HG03039 (cell line): ENCODE measurements around the gene RELCH.

Experiments used
- ATAC-seq: cut with Tn5 transposase; IDR thresholded peaks from one replicate; pipeline ENCODE4 v1.9.1; 2021; ENCODE audit warnings: mild to moderate bottlenecking, moderate library complexity; ENCODE audit not compliant: unreplicated experiment

The RELCH gene

GRCh38 chr18:62336618-62337017 is 149.6 kb downstream of the RELCH start:
- no peak for ATAC-seq

DNA sequence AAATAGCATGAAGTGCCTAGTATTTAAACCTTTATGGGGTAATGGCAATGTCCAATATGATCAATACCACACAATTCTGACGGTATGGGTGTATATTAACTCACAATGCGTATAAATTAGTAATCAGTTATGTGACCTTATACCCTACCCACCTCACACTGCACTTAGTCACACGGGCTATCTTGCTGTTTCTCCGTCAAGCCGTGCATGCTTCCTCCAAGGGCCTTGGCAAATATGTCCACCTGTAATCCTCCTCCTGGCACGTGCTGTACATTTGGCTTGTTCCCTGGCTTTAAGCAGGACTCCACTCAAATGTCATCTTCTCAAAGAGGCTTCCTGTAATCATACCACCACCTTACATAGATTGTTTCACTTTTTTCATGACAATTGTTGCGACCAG is 150.3 kb downstream of the RELCH start:
- ATAC-seq: no peak

DNA sequence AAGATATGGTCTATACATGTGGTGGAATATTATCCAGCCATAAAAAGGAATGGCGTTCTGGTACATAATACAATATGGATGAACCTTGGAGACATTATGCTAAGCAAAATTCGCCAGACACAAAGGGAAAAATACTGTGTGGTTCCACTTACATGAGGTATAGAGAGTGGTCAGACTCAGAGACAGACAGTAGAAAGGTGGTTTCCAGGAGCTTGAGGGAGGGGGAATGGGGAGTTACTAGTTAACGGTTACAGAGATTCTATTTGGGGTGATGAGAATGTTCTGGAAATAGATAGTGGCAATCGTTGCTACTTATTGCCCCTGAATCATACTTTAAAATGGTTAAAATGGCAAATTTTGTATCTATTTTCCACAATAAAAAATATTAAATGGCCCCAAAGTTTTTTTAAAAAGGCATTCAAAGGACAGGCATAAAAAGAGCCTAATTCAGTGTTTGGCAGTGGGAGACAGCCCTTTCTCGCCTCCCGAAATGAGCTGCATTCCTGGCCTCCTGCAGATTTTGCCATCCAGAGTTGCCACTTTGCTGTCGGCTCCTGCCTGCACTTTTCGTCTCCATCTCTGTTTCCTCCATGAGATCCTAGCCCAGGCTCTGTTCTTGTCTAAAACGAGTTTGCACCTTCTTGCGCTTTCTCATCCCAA is 151.5 kb downstream of the RELCH start:
- ATAC-seq: no peak

- no peak for ATAC-seq
Measured at GRCh38 chr18:62339106-62339988, 152.3 kb downstream of the RELCH start.

- no peak for ATAC-seq
Measured at GRCh38 chr18:62340996-62341395, 153.9 kb downstream of the RELCH start.

DNA sequence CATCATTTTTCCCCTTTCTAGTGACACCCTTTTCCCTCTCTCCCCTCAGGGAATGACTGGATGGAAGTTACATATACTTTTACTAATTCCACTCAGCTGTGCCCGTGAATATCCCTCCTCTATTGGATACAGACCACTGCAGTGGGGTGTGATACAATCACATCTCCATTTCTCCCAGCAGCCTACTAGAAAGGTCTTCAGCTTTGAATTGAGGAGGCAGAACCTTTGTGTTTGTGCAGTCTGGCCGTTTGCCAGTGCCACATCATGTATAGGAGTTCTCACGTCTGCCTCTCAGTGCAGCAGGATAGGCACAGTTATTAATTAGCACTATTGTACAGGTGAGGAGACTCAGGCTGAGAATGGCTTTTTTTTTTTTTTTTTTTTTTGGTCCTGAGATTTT is 154.4 kb downstream of the RELCH start:
- ATAC-seq: no peak

GRCh38 chr18:62342884-62343283 is 155.8 kb downstream of the RELCH start:
- ATAC-seq: no peak

- no peak for ATAC-seq
Measured at GRCh38 chr18:62343316-62343715, 156.3 kb downstream of the RELCH start.

DNA sequence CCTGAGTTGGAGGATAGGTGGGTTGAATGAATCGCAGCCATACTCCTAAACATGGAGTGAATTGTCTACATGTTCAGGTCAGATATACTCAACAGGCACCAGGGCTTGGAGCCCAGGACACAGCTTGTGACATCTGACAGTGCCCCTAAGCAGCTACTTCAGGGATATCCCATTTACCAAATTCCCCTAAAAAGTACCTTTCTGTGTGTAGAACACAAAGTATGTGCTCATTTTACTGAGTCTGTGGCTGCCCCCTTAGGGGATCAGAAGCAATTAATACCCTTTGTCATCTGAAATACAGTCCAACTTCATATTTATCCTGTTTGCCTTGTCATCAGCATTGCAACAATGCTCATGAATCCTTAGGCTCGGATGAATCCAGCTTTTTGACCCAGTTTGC is 158.9 kb downstream of the RELCH start:
- no peak for ATAC-seq

GRCh38 chr18:62346333-62347088 is 159.5 kb downstream of the RELCH start:
- no peak for ATAC-seq

DNA sequence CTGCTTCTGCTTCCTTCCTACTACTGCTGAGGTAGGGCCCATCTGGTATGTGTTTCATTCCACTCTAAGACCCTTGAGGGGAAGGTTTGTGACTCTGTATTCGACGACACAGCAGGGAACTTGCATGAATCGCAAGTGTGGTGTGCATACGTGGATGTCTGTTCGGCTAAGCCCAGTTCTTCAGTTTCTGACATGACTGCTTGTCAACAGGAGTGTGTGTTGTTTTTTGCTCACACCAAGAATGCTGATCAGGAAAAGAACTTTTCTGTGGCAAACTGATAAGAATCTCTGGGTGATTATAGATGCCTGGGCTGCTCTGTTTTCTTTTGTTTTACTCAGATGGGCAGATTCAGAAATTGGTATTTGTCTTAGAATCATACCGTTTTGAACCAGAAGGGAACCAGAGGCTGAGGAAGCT is 160.0 kb downstream of the RELCH start:
- no peak for ATAC-seq

DNA sequence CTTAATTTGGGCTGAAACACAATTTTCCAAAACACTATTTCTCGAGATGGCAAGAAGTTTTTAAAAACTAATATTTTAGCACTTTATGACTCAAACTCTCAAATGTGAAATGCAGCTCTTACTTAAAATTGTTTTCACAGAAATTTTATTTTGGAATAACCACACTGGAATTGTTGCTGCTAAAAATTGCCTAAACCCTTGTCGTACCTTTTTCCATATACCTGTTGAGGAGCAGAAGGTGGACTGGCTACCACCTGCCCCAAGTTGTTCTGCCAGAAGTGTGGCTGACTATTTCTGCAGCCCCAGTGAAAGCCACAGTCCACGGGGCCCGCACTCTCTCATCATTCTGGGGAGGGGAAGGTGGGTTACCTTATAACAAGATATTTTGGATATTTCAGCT is 161.4 kb downstream of the RELCH start:
- no peak for ATAC-seq

DNA sequence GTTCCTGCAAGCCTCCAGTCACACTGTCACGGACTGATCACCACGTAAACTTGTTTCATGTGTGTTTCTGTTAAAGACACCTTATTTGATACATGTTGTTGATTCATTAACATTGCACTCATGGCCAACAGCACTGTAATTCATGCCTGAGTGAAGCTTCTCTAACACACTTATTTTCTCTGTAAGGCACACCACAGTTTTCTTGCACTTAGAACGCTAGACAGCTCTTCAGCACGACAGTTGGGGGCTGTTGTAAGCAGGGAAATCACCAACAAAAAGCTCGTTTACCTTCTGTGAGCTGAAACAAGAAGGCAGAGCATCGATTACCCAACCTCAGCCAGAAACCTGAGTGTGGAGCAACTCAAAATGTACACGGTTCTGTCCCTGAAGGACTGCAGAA is 166.1 kb downstream of the RELCH start:
- ATAC-seq: no peak

DNA sequence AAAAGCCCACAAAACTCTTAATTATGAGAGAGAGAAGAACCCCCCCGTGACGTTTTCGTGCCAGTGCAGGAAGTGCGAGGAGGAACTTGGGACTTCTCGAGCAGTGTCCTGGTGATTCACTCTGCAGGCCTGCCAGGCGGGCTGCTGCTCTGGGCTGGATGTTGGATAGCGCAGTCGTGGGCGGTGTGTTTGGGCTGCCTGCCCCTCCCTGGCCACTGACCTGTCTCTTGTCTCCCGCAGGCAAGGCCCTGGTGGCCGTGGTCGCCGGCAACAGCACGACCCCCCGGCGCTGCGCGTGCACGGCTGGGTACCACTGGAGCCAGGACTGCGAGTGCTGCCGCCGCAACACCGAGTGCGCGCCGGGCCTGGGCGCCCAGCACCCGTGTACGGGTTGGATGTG is 167.1 kb downstream of the RELCH start:
- ATAC-seq: no peak

DNA sequence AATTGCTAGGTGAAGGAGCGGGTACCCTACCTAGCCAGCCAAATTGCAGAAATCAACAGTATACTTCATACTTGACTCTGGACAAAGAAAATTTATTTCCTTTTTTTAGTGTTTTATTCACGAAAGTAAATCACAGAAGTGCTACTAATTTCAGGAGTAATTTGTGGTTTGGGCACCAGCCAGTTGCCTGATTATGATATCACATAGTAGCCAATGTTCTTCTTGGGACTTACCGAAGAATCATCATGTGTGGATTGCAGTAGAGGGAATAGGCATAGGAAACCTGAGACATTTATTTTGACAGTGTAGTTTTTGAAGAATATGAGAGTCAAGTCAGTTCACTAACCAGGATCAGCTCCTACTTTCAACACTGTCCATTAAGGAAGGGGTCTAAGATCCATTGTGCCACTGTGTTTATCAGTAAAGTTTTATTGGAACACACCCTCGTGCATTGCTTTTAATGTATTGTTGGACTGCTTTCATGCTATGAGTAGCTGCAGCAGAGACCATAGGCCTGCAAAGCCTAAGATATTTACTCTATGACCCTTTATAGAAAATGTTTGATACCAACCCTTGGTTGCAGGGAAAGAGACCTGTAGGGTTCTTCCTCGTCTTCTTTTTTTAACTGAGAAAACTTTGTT is 170.1 kb downstream of the RELCH start:
- no peak for ATAC-seq
